Measurements from ENCODE around the gene NUCB1. TPM values are rescaled to one million over a fixed set of nuclear protein-coding genes. Genes with fewer than 3 reads are reported as not detected.

NUCB1 gene
- polyA plus RNA-seq, 3 donors: 80.9 to 178 (median 108) TPM

DNA sequence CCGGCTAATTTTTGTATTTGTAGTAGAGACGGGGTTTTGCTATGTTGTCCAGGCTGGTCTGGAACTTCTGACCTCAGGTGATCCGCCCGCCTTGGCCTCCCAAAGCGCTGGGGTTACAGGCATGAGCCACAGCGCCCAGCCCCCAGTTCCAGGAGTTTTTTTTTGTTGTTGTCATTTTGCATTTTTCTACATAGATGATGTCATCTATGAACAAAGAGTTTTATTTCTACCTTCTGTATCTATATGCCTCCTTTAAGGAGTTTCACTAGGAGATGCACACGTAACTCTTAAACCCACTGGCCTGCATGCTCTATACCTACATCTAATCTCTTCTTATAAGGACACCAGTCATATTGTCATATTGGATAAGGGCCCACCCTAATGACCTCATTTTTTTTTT lies 38.1 kb downstream of the NUCB1 start:
- Mint-ChIP-seq H3K27me3 (ENCODE audit: low read depth in 3 of 3) (peaks cover 18 to 22% (median 20%) of the 10 kb centered on the region in 3 donors), H3K4me1 (peaks cover 11% of the 10 kb centered on the region), H3K9me3 (peaks cover 0 to 22% (median 14%) of the 10 kb centered on the region in 7 donors), H3K27ac (no peak overlapping the region), H3K4me3 (no peak overlapping the region), H3K36me3 (no peaks in the 10 kb centered on the region)
- intact Hi-C loops (cut with micrococcal nuclease): no loop called here
- Histone ChIP-seq H3K27me3 (ENCODE audit: control insufficient read depth in 2 of 2, insufficient read depth in 2 of 2, low read length in 2 of 2) (peaks cover 3 to 12% of the 10 kb centered on the region in 2 donors), H3K9ac (ENCODE audit: insufficient read depth, low read length, poor library complexity, severe bottlenecking) (no peak overlapping the region), H3K79me2 (ENCODE audit: insufficient read depth, low read length) (no peaks in the 10 kb centered on the region), H3K4me2 (replicated peaks; ENCODE audit: extremely low read depth, low read length, poor library complexity, severe bottlenecking) (no peak overlapping the region), H3K36me3 (replicated peaks in 1 of 2; ENCODE audit: control insufficient read depth in 1 of 2, insufficient read depth in 2 of 2, low read length in 2 of 2) (no peaks in the 10 kb centered on the region), H4K20me1 (ENCODE audit: insufficient read depth, low read length) (no peaks in the 10 kb centered on the region), H2AFZ (ENCODE audit: insufficient read depth, low read depth, low read length, poor library complexity, severe bottlenecking) (no peak overlapping the region), H3K9me3 (replicated peaks in 1 of 2; ENCODE audit: control insufficient read depth in 1 of 2, insufficient read depth in 1 of 2, low read length in 2 of 2) (peaks cover 4 to 11% of the 10 kb centered on the region in 2 donors), H3K27ac (ENCODE audit: low read depth in 1 of 2, low read length in 2 of 2) (no peak overlapping the region), H3K4me3 (replicated peaks in 1 of 3; ENCODE audit: low read depth in 2 of 3, low read length in 3 of 3) (no peak overlapping the region), H3K4me1 (ENCODE audit: control insufficient read depth in 1 of 2, insufficient read depth in 2 of 2, low read length in 2 of 2) (peaks cover 6 to 14% of the 10 kb centered on the region in 2 donors)
- no peak for DNase-seq
- 88% methylated on average over 2 of the region's 7 CpGs for WGBS (ENCODE audit: insufficient coverage)
- TF ChIP-seq, protein P1, sequence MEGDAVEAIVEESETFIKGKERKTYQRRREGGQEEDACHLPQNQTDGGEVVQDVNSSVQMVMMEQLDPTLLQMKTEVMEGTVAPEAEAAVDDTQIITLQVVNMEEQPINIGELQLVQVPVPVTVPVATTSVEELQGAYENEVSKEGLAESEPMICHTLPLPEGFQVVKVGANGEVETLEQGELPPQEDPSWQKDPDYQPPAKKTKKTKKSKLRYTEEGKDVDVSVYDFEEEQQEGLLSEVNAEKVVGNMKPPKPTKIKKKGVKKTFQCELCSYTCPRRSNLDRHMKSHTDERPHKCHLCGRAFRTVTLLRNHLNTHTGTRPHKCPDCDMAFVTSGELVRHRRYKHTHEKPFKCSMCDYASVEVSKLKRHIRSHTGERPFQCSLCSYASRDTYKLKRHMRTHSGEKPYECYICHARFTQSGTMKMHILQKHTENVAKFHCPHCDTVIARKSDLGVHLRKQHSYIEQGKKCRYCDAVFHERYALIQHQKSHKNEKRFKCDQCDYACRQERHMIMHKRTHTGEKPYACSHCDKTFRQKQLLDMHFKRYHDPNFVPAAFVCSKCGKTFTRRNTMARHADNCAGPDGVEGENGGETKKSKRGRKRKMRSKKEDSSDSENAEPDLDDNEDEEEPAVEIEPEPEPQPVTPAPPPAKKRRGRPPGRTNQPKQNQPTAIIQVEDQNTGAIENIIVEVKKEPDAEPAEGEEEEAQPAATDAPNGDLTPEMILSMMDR (IDR thresholded peaks at IDR 0.05): no peak

DNA sequence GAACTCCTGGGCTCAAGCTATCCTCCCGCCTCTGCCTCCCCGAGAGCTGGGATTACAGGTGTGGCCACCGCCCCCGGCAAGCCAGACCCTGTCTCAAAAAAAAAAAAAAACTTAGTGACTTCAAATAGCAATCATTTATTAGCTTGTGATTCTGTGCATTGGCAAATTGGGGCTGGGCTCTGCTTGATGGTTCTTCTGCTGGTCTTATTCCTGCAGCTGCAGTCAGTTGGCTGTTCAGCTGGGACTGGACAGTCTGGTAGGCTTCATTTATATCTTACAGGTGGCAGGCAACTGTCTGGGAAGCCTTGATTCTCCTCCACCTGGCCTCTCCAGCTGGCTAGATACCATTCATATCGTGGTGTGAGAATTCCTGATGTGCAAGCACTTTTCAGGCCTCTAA lies 40.8 kb downstream of the NUCB1 start:
- Histone ChIP-seq H3K4me1 (ENCODE audit: control insufficient read depth in 1 of 2, insufficient read depth in 2 of 2, low read length in 2 of 2) (peaks cover 0 to 4% of the 10 kb centered on the region in 2 donors), H3K27ac (ENCODE audit: low read depth in 1 of 2, low read length in 2 of 2) (no peak overlapping the region), H3K79me2 (ENCODE audit: insufficient read depth, low read length) (no peaks in the 10 kb centered on the region), H3K27me3 (ENCODE audit: control insufficient read depth in 2 of 2, insufficient read depth in 2 of 2, low read length in 2 of 2) (no peaks in the 10 kb centered on the region), H3K36me3 (replicated peaks in 1 of 2; ENCODE audit: control insufficient read depth in 1 of 2, insufficient read depth in 2 of 2, low read length in 2 of 2) (no peaks in the 10 kb centered on the region), H2AFZ (ENCODE audit: insufficient read depth, low read depth, low read length, poor library complexity, severe bottlenecking) (no peak overlapping the region), H4K20me1 (ENCODE audit: insufficient read depth, low read length) (no peaks in the 10 kb centered on the region), H3K4me2 (replicated peaks; ENCODE audit: extremely low read depth, low read length, poor library complexity, severe bottlenecking) (no peak overlapping the region), H3K4me3 (replicated peaks in 1 of 3; ENCODE audit: low read depth in 2 of 3, low read length in 3 of 3) (no peak overlapping the region), H3K9ac (ENCODE audit: insufficient read depth, low read length, poor library complexity, severe bottlenecking) (no peak overlapping the region), H3K9me3 (replicated peaks in 1 of 2; ENCODE audit: control insufficient read depth in 1 of 2, insufficient read depth in 1 of 2, low read length in 2 of 2) (peaks cover 4 to 11% of the 10 kb centered on the region in 2 donors)
- Mint-ChIP-seq H3K27ac (no peak overlapping the region), H3K4me1 (peaks cover 4% of the 10 kb centered on the region), H3K4me3 (no peak overlapping the region), H3K27me3 (ENCODE audit: low read depth in 3 of 3) (peaks cover 0 to 8% (median 6%) of the 10 kb centered on the region in 3 donors), H3K9me3 (peaks cover 0 to 18% (median 14%) of the 10 kb centered on the region in 7 donors), H3K36me3 (no peaks in the 10 kb centered on the region)
- no peak for DNase-seq
- TF ChIP-seq, protein P1 (IDR thresholded peaks at IDR 0.05): no peak
- intact Hi-C loops (cut with micrococcal nuclease): no loop called here
- 94% methylated on average over 2 of the region's 5 CpGs for WGBS (ENCODE audit: insufficient coverage)
